OCI-LY1 (cell line): ENCODE measurements around the gene NALF2.

Experiments
- H2AFZ ChIP-seq: fragments of 200-600 bp; sonication (generic), shearing (Covaris generic); 2 replicates; pipeline ENCODE4 v1.6.0; 2014; ENCODE audit warnings: antibody characterized with exemption, mild to moderate bottlenecking, low read length
- H3F3A ChIP-seq: fragments of 200-600 bp; sonication (generic), shearing (Covaris generic); 2 replicates; pipeline ENCODE4 v1.6.0; 2014; ENCODE audit warnings: mild to moderate bottlenecking, antibody characterized with exemption, low read length, moderate library complexity; ENCODE audit not compliant: insufficient read depth
- H3K27ac ChIP-seq: fragments of 200-600 bp; sonication (generic); 2 replicates; pipeline ENCODE4 v1.5.1; 2014; ENCODE audit warnings: low read length, mixed run types, mild to moderate bottlenecking, low read depth; ENCODE audit not compliant: poor library complexity, severe bottlenecking
- H3K27me3 ChIP-seq: fragments of 200-600 bp; sonication (generic); 2 replicates; pipeline ENCODE4 v1.6.0; 2014; ENCODE audit warnings: antibody characterized with exemption, mild to moderate bottlenecking, low read length, moderate library complexity; ENCODE audit not compliant: insufficient read depth
- H3K36me3 ChIP-seq: fragments of 200-600 bp; sonication (generic); 2 replicates; pipeline ENCODE4 v1.6.1; 2014; ENCODE audit warnings: mild to moderate bottlenecking, antibody characterized with exemption, low read length, moderate library complexity, mixed read lengths; ENCODE audit not compliant: insufficient read depth
- H3K4me1 ChIP-seq: fragments of 200-600 bp; sonication (generic); 2 replicates; pipeline ENCODE4 v1.5.1; 2014; ENCODE audit warnings: mild to moderate bottlenecking, low read length, moderate library complexity; ENCODE audit not compliant: insufficient read depth, severe bottlenecking
- H3K4me2 ChIP-seq: fragments of 200-600 bp; sonication (generic), shearing (Covaris generic); 2 replicates; pipeline ENCODE4 v1.6.1; 2014; ENCODE audit warnings: low read length
- H3K4me3 ChIP-seq: fragments of 200-600 bp; sonication (generic); 2 replicates; pipeline ENCODE4 v1.5.1; 2014; ENCODE audit warnings: low read length, low read depth, mild to moderate bottlenecking, mixed read lengths; ENCODE audit not compliant: poor library complexity, severe bottlenecking
- H3K79me2 ChIP-seq: fragments of 200-600 bp; shearing (Covaris generic); 2 replicates; pipeline ENCODE4 v1.6.1; 2016; ENCODE audit warnings: mixed run types, low read length, mixed read lengths; ENCODE audit not compliant: insufficient read depth
- H3K9ac ChIP-seq: fragments of 200-600 bp; sonication (generic), shearing (Covaris generic); 2 replicates; pipeline ENCODE4 v1.6.1; 2014; ENCODE audit warnings: mild to moderate bottlenecking, low read length, mixed read lengths
- H3K9me2 ChIP-seq: fragments of 200-600 bp; sonication (generic), shearing (Covaris generic); 2 replicates; pipeline ENCODE4 v1.6.1; 2014; ENCODE audit warnings: low read depth, mild to moderate bottlenecking, low read length, mixed read lengths
- H3K9me3 ChIP-seq: fragments of 200-600 bp; shearing (Covaris generic); 2 replicates; pipeline ENCODE4 v1.6.1; 2014; ENCODE audit warnings: low read length, mixed read lengths
- H4K20me1 ChIP-seq: fragments of 200-600 bp; sonication (generic), shearing (Covaris generic); 2 replicates; pipeline ENCODE4 v1.6.0; 2016; ENCODE audit warnings: mild to moderate bottlenecking, low read length; ENCODE audit not compliant: insufficient read depth
- CTCF ChIP-seq: fragments of 200-600 bp; sonication (generic), shearing (Covaris generic); IDR thresholded peaks from 2 replicates; pipeline ENCODE4 v1.5.1; 2017; ENCODE audit warnings: mild to moderate bottlenecking, antibody characterized with exemption, low read length, moderate library complexity, mixed read lengths
- EZH2 ChIP-seq: fragments of 200-600 bp; sonication (generic), shearing (Covaris generic); IDR thresholded peaks from 2 replicates; pipeline ENCODE4 v1.8.0; 2017; ENCODE audit warnings: borderline replicate concordance, mixed run types, mild to moderate bottlenecking, antibody characterized with exemption, low read length, moderate library complexity, mixed read lengths

Gene NALF2

GRCh38 chrX:69510137-69510715, 6.1 kb downstream of the NALF2 start:
- Histone ChIP-seq H3K9me2 (no peaks in the 10 kb centered on the region), H3K4me2 (no peak overlapping the region), H2AFZ (no peak overlapping the region), H3F3A (no peaks in the 10 kb centered on the region), H4K20me1 (no peaks in the 10 kb centered on the region), H3K4me1 (no peaks in the 10 kb centered on the region), H3K27ac (no peak overlapping the region), H3K9me3 (no peaks in the 10 kb centered on the region), H3K4me3 (no peak overlapping the region), H3K79me2 (no peaks in the 10 kb centered on the region), H3K9ac (no peak overlapping the region), H3K27me3 (no peaks in the 10 kb centered on the region), H3K36me3 (no peaks in the 10 kb centered on the region)
- TF ChIP-seq CTCF (no peak), EZH2 (no peak)

- Histone ChIP-seq H3K9ac (no peak overlapping the region), H4K20me1 (no peaks in the 10 kb centered on the region), H3K36me3 (no peaks in the 10 kb centered on the region), H3K9me3 (no peaks in the 10 kb centered on the region), H3K4me1 (no peaks in the 10 kb centered on the region), H3F3A (no peaks in the 10 kb centered on the region), H3K9me2 (no peaks in the 10 kb centered on the region), H3K27me3 (no peaks in the 10 kb centered on the region), H3K27ac (no peak overlapping the region), H3K4me3 (no peak overlapping the region), H3K79me2 (no peaks in the 10 kb centered on the region), H3K4me2 (no peak overlapping the region), H2AFZ (no peak overlapping the region)
- TF ChIP-seq EZH2 (no peak), CTCF (no peak)
Observed at GRCh38 chrX:69510914-69511513, 6.9 kb downstream of the NALF2 start.

- H3K4me3 ChIP-seq, result no peak overlapping the region
- no peaks in the 10 kb centered on the region for H3K27me3 ChIP-seq
- no peaks in the 10 kb centered on the region for H3K9me3 ChIP-seq
- no peak overlapping the region for H3K27ac ChIP-seq
- no peaks in the 10 kb centered on the region for H3K9me2 ChIP-seq
- H3K4me2 ChIP-seq, result no peak overlapping the region
- no peak overlapping the region for H2AFZ ChIP-seq
- no peaks in the 10 kb centered on the region for H3K79me2 ChIP-seq
- no peaks in the 10 kb centered on the region for H3F3A ChIP-seq
- no peaks in the 10 kb centered on the region for H3K4me1 ChIP-seq
- H4K20me1 ChIP-seq, result no peaks in the 10 kb centered on the region
- TF ChIP-seq CTCF (no peak), EZH2 (no peak)
- H3K36me3 ChIP-seq, result no peaks in the 10 kb centered on the region
- no peak overlapping the region for H3K9ac ChIP-seq
Observed at GRCh38 chrX:69522052-69522451, 17.9 kb downstream of the NALF2 start.
